GM13976 (cell line): Measurements from ENCODE around the gene HTT.

Source experiments
- DNase-seq: peaks from one replicate; pipeline ENCODE4 v3.0.0; 2012; ENCODE audit warnings: low spot score
- CTCF ChIP-seq: IDR thresholded peaks from 2 replicates; pipeline ENCODE4 v1.5.1; 2012; ENCODE audit warnings: borderline replicate concordance, mild to moderate bottlenecking; ENCODE audit not compliant: insufficient read depth; ENCODE audit errors: extremely low read depth, missing control alignments, control extremely low read depth
- in situ Hi-C: fragments of 300-500 bp; cut with MboI; formaldehyde crosslinking; loops from one replicate; pipeline ENCODE4 v1.12.0; 2022; ENCODE audit warnings: low sequenced_read_pairs, mixed read lengths, inconsistent platforms; ENCODE audit not compliant: unreplicated experiment

HTT gene

GRCh38 chr4:3227878-3228675 is 153.6 kb downstream of the HTT start:
- in situ Hi-C loops, result no loop called here
- no peak for TF ChIP-seq CTCF
- peak; percentile 33 for DNase-seq

GRCh38 chr4:3228881-3229280 is 154.4 kb downstream of the HTT start:
- DNase-seq, result no peak
- in situ Hi-C loops, result no loop called here
- no peak for TF ChIP-seq CTCF

GRCh38 chr4:3229328-3229727 is 154.8 kb downstream of the HTT start:
- in situ Hi-C loops, result no loop called here
- TF ChIP-seq CTCF, result no peak
- DNase-seq, result no peak

GRCh38 chr4:3229964-3230363 is 155.5 kb downstream of the HTT start:
- TF ChIP-seq CTCF, result no peak
- in situ Hi-C loops, result no loop called here
- no peak for DNase-seq

- in situ Hi-C loops, result no loop called here
- DNase-seq, result no peak
- TF ChIP-seq CTCF, result no peak
Observed at GRCh38 chr4:3231471-3231870, 157.0 kb downstream of the HTT start.

GRCh38 chr4:3232001-3232400 is 157.5 kb downstream of the HTT start:
- in situ Hi-C loops, result no loop called here

More at GRCh38 chr4:3232001-3232400, 157.5 kb downstream of the HTT start:
- no peak for DNase-seq
- TF ChIP-seq CTCF, result no peak
